HepG2 (cell line): ENCODE data around the gene DUSP9. TPM values are rescaled to one million over a fixed set of nuclear protein-coding genes. Genes with fewer than 3 reads are reported as not detected.

ENCODE experiments used
- AGO2 ChIP-seq: fragments of 200-400 bp; formaldehyde crosslinking; optimal IDR thresholded peaks from 2 replicates; pipeline ENCODE3; 2017; ENCODE audit warnings: mild to moderate bottlenecking, low read depth, low read length, moderate library complexity
- AKAP8 ChIP-seq: sonication (generic); formaldehyde crosslinking; IDR thresholded peaks from 2 replicates; pipeline ENCODE4 v1.5.1; 2020; ENCODE audit warnings: mild to moderate bottlenecking, missing genetic modification reagents
- POLR2G ChIP-seq: fragments of 200-400 bp; formaldehyde crosslinking; IDR thresholded peaks from 2 replicates; pipeline ENCODE4 v1.6.1; 2018; ENCODE audit warnings: mild to moderate bottlenecking, low read depth, low read length, moderate library complexity
- REST ChIP-seq, 2 experiments: IDR thresholded peaks; 2 replicates each; pipeline ENCODE4 v1.6.1; 2011 to 2012; ENCODE audit warnings: low read length in 2 of 2, borderline replicate concordance in 1 of 2, low read depth in 1 of 2, mild to moderate bottlenecking in 1 of 2, moderate library complexity in 1 of 2
- SAP130 ChIP-seq: IDR thresholded peaks from 2 replicates; pipeline ENCODE4 v1.6.1; 2016; ENCODE audit warnings: low read depth
- ZFP91 ChIP-seq: sonication (generic); formaldehyde crosslinking; IDR thresholded peaks from 2 replicates; pipeline ENCODE4 v1.9.0; 2022; ENCODE audit warnings: missing genetic modification reagents, mild to moderate bottlenecking, borderline replicate concordance
- polyA plus RNA-seq, 8 experiments: library from polyadenylated mRNA; depleted of rRNA in 3 of 8; stranded (reverse) in 7 of 8; unstranded in 1 of 8; fragments of >200 nt; fragmentation: Illumina TruSeq in 4 of 8; extraction: Trizol in 4 of 8; gene quantifications; 2 replicates each; pipeline versions ENCODE4 v1.2.1 to v1.2.3, GENCODE V29; 2011 to 2016; ENCODE audit warnings: low read depth in 4 of 8, missing spikeins in 1 of 8, mixed read lengths in 1 of 8; ENCODE audit not compliant: insufficient read depth in 1 of 8
- total RNA-seq, 5 experiments: library from RNA; depleted of rRNA; stranded (reverse); fragments of >200 nt; fragmentation: Illumina TruSeq; extraction: Trizol; gene quantifications; 2 replicates each; pipeline ENCODE4 v1.2.3, GENCODE V29; 2016; ENCODE audit warnings: low read depth in 1 of 5

DUSP9 gene
- total and polyA plus RNA-seq, 2 of the 13 experiments (the other 11 are each of a cell fraction or from before 2014, with no cell fraction given) = 235 to 435 TPM

- TF ChIP-seq POLR2G (peak; percentile 41; the same call in 1 of the 2 replicates), AGO2 (peak; percentile 58), AKAP8 (CRISPR knock-in tag) (peak; percentile 94), SAP130 (peak; percentile 29; the same call in 1 of the 2 replicates), ZFP91 (no peak; the same call in 1 of the 2 replicates), REST (IDR thresholded peaks at IDR 0.05; ENCODE audit: borderline replicate concordance in 1 of 2, low read depth in 1 of 2, low read length in 2 of 2) (peak in 1 of 2 experiments; percentile 6; a peak in 1 of 4 replicates)
These were observed 2.5 kb upstream of the DUSP9 start (continued) for GRCh38 chrX:153644356-153645125.
